Neural cell (in vitro differentiated cells): ENCODE measurements around the gene PTPRB. TPM values are rescaled to one million over a fixed set of nuclear protein-coding genes. Genes with fewer than 3 reads are reported as not detected.

Experiments
- H2AFZ ChIP-seq: fragments of 200-600, 300-800 bp; sonication (generic), shearing (Covaris generic); 2 replicates; pipeline ENCODE4 v1.6.0; 2014; ENCODE audit warnings: low read depth, mild to moderate bottlenecking, antibody characterized with exemption, low read length, moderate library complexity
- H3F3A ChIP-seq: fragments of 200-600 bp; shearing (Covaris generic); 2 replicates; pipeline ENCODE4 v1.6.1; 2016; ENCODE audit warnings: mild to moderate bottlenecking, moderate library complexity, mixed read lengths, antibody characterized with exemption, low read length; ENCODE audit not compliant: insufficient read depth, poor library complexity, severe bottlenecking
- H3K27ac ChIP-seq: fragments of 200-600, 300-800 bp; sonication (generic), shearing (Covaris generic); 2 replicates; pipeline ENCODE4 v1.5.1; 2014; ENCODE audit warnings: mild to moderate bottlenecking, low read length, moderate library complexity
- H3K27me3 ChIP-seq: fragments of 300-800, 200-600 bp; sonication (generic), shearing (Covaris generic); 2 replicates; pipeline ENCODE4 v1.6.0; 2014; ENCODE audit warnings: mild to moderate bottlenecking, low read depth, low read length, moderate library complexity; ENCODE audit not compliant: insufficient read depth
- H3K36me3 ChIP-seq: fragments of 300-800, 200-600 bp; sonication (generic), shearing (Covaris generic); 2 replicates; pipeline ENCODE4 v1.5.1; 2014; ENCODE audit warnings: mild to moderate bottlenecking, antibody characterized with exemption, low read length, moderate library complexity; ENCODE audit not compliant: insufficient read depth
- H3K4me2 ChIP-seq: fragments of 300-800, 200-600 bp; sonication (generic), shearing (Covaris generic); 2 replicates; pipeline ENCODE4 v1.6.0; 2014; ENCODE audit warnings: mild to moderate bottlenecking, low read length
- H3K4me3 ChIP-seq: fragments of 300-800, 200-600 bp; sonication (generic), shearing (Covaris generic); 2 replicates; pipeline ENCODE4 v1.5.1; 2014; ENCODE audit warnings: mild to moderate bottlenecking, low read length, moderate library complexity
- H3K79me2 ChIP-seq: fragments of 200-600 bp; shearing (Covaris generic); replicated peaks from 2 replicates; pipeline ENCODE4 v1.6.0; 2014; ENCODE audit warnings: mild to moderate bottlenecking, low read length, moderate library complexity; ENCODE audit not compliant: insufficient read depth
- H3K9ac ChIP-seq: fragments of 300-800, 200-600 bp; sonication (generic), shearing (Covaris generic); 2 replicates; pipeline ENCODE4 v1.6.1; 2016; ENCODE audit warnings: mild to moderate bottlenecking, low read length, mixed read lengths
- H3K9me2 ChIP-seq: fragments of 200-600 bp; shearing (Covaris generic); 2 replicates; pipeline ENCODE4 v1.6.1; 2016; ENCODE audit warnings: mild to moderate bottlenecking, low read length, mixed read lengths; ENCODE audit not compliant: insufficient read depth
- H3K9me3 ChIP-seq: fragments of 200-600, 300-800 bp; sonication (generic), shearing (Covaris generic); 2 replicates; pipeline ENCODE4 v1.6.1; 2016; ENCODE audit warnings: mild to moderate bottlenecking, mixed run types, low read length, moderate library complexity, mixed read lengths
- H4K20me1 ChIP-seq: fragments of 200-600 bp; shearing (Covaris generic); 2 replicates; pipeline ENCODE4 v1.6.1; 2016; ENCODE audit warnings: mild to moderate bottlenecking, mixed run types; ENCODE audit not compliant: insufficient read depth
- CTCF ChIP-seq: fragments of 450-650 bp; IDR thresholded peaks from 2 replicates; pipeline ENCODE4 v1.5.1; 2014; ENCODE audit warnings: antibody characterized with exemption, mild to moderate bottlenecking, moderate library complexity; ENCODE audit not compliant: poor library complexity, severe bottlenecking
- EP300 ChIP-seq: fragments of 450-650 bp; conservative IDR thresholded peaks from 2 replicates; pipeline ENCODE4 v1.6.1; 2014; ENCODE audit warnings: antibody characterized with exemption, mild to moderate bottlenecking, moderate library complexity; ENCODE audit not compliant: poor library complexity, severe bottlenecking
- EZH2 ChIP-seq: fragments of 200-600, 300-800 bp; shearing (Covaris generic), sonication (generic); IDR thresholded peaks from 2 replicates; pipeline ENCODE4 v1.6.1; 2014; ENCODE audit warnings: antibody characterized with exemption, low read length, borderline replicate concordance, mild to moderate bottlenecking; ENCODE audit not compliant: insufficient read depth, poor library complexity, severe bottlenecking
- MXI1 ChIP-seq: fragments of 450-650 bp; conservative IDR thresholded peaks from 2 replicates; pipeline ENCODE4 v1.6.1; 2014; ENCODE audit warnings: antibody characterized with exemption, mild to moderate bottlenecking; ENCODE audit not compliant: poor library complexity, severe bottlenecking
- POLR2AphosphoS5 ChIP-seq: IDR thresholded peaks from 2 replicates; pipeline ENCODE4 v1.6.1; 2012
- RAD21 ChIP-seq: fragments of 450-650 bp; conservative IDR thresholded peaks from 2 replicates; pipeline ENCODE4 v1.6.1; 2014; ENCODE audit warnings: antibody characterized with exemption, mild to moderate bottlenecking, moderate library complexity
- REST ChIP-seq: IDR thresholded peaks from 2 replicates; pipeline ENCODE4 v1.6.1; 2012; ENCODE audit warnings: borderline replicate concordance
- SMC3 ChIP-seq: fragments of 450-650 bp; conservative IDR thresholded peaks from 2 replicates; pipeline ENCODE4 v1.6.1; 2014; ENCODE audit warnings: antibody characterized with exemption, mild to moderate bottlenecking, moderate library complexity; ENCODE audit not compliant: poor library complexity
- TAF1 ChIP-seq: IDR thresholded peaks from 2 replicates; pipeline ENCODE4 v1.6.1; 2012; ENCODE audit warnings: low read depth
- polyA plus RNA-seq: library from polyadenylated mRNA; depleted of rRNA; stranded (reverse); fragments of >200 nt; gene quantifications from 2 replicates; pipeline ENCODE4 v1.2.3, GENCODE V29; 2014

Gene PTPRB
- polyA plus RNA-seq, 1 donor from 2014 or later = 0.26 TPM

DNA sequence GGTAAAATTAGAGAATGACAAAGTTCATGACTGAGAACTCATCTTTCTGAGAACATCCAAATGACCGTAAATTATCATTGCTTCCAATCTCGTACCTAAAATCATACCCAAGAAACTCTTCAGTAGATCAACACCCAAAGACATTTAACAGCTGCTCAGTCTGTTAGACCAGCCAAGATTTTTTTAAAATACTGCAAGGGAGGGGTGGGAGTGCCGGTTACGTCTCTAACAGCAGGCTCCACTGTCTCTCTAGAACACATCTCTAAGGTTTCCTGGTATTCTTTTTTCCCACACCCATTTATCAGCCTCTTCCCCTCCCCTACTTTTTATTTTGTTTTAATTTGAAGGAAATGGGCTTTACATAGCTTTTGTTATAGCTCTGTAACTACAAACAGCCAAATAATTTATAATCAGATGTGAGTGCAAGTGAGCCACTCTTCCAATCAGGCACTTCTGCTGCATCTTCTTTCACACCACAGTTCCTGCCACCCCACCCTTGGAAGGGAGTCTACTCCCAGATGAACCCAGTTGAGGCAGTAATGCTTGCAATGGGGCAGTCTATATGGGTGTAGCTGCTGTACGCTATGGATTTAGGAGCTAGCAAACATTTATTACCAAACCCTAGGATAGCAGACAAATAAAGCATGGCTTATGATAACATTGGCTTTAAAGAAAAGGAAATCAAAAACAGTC is 21.9 kb downstream of the PTPRB start:
- H3K27ac ChIP-seq = no peak overlapping the region
- H3K4me3 ChIP-seq = no peak overlapping the region
- no peaks in the 10 kb centered on the region for H3K9me3 ChIP-seq
- H3K9ac ChIP-seq = no peak overlapping the region
- H3K27me3 ChIP-seq = peaks cover 7% of the 10 kb centered on the region
- no peak overlapping the region for H2AFZ ChIP-seq
- no peaks in the 10 kb centered on the region for H3K79me2 ChIP-seq
- no peak for TF ChIP-seq TAF1
- TF ChIP-seq REST = no peak
- TF ChIP-seq EP300 = no peak
- TF ChIP-seq RAD21 = no peak
- TF ChIP-seq SMC3 = no peak
- no peak for TF ChIP-seq MXI1
- no peak for TF ChIP-seq CTCF
- TF ChIP-seq POLR2AphosphoS5 = no peak
- no peak for TF ChIP-seq EZH2
- H4K20me1 ChIP-seq = no peaks in the 10 kb centered on the region
- no peaks in the 10 kb centered on the region for H3F3A ChIP-seq
- H3K4me2 ChIP-seq = no peak overlapping the region
- no peaks in the 10 kb centered on the region for H3K9me2 ChIP-seq
- no peaks in the 10 kb centered on the region for H3K36me3 ChIP-seq

DNA sequence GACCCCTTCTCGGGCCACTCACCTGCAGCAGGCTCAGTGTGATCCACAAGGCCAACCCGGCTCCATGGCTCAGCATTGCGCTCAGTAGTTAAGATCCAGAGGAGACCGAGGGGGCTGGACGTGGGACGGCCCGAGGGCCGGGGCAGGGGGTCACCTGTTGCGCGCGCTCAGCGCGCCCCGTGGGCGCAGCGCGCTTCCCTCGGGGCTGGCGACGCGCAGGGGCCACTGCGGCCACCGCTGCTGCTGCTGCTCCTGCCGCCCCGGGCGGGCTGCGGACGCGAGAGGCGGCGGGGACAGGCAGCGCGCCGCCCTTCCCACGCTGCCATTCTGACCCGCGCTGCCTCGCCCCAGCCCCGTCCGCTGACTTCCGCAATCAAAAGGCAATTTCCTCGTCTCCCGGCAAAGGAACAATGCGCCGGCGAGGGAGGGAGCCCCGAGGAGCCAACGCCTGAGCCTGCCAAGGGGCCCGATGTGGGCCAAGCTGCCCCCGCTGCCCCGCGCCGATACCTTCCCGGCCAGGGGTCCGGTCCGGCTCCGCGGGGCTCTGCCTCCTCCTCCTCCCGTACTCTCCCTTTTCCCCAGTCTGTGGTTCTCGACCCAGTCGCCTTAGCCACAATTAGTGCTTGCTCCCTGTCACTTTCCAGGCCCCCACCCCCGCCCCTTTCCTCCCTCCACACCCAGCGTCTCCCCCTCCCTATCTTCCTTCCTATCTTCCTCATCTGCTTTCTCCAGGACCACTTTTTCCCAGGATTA is 27.3 kb downstream of the PTPRB start:
- Histone ChIP-seq H3F3A (no peaks in the 10 kb centered on the region), H3K9me3 (no peaks in the 10 kb centered on the region), H3K4me2 (peak overlapping the region; percentile 5), H4K20me1 (no peaks in the 10 kb centered on the region), H3K27ac (no peak overlapping the region), H3K36me3 (no peaks in the 10 kb centered on the region), H2AFZ (no peak overlapping the region), H3K27me3 (peaks cover 24% of the 10 kb centered on the region), H3K4me3 (peak overlapping the region; percentile 61), H3K9me2 (no peaks in the 10 kb centered on the region), H3K79me2 (no peaks in the 10 kb centered on the region), H3K9ac (no peak overlapping the region)
- TF ChIP-seq TAF1 (no peak), SMC3 (no peak), POLR2AphosphoS5 (no peak), REST (no peak), RAD21 (no peak), EP300 (no peak)
